GM19240 (cell line): ENCODE measurements around the gene AMN.
"Not testable (repeated sequence)": the region's sequence is repeated elsewhere in the genome, so short reads cannot be mapped to it uniquely, and the experiment has no call there.

Source experiments
- DNase-seq: peaks from one replicate; pipeline ENCODE4 v3.0.0; 2011; ENCODE audit warnings: low spot score; ENCODE audit not compliant: insufficient read length

The AMN gene

GRCh38 chr14:102922490-102923200, at the start of gene AMN:
Gene AMN (plus strand): TSS chr14:102922663. CDS start chr14:102922689, 26 bp downstream.
- DNase-seq: no peak

GRCh38 chr14:102873131-102873530, 49.3 kb upstream of the AMN start:
- DNase-seq: no peak

DNA sequence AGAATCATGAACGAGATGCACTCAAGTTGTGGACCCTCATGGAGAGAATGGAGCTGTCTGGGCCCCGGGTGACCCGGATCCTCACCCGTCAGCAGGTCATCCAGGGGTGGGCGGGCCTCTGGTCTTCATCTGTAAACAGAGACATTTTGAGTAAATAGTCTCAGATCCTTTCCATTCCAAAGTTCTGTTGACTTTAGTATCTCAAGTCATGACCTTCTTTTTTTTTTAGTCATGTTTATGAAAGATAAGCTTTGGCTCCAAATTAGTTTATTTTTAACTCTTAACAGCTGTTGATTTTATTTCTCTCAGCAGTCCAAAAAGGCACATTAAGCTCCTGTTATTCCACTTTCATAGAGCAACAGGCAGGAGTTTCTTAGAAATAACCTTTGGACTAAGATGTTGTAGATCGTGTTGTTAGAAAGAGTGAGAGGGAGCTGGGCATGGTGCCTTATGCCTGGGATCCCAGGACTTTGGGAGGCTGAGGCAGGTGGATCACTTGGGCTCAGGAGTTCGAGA, 48.9 kb upstream of the AMN start:
- no peak for DNase-seq

DNA sequence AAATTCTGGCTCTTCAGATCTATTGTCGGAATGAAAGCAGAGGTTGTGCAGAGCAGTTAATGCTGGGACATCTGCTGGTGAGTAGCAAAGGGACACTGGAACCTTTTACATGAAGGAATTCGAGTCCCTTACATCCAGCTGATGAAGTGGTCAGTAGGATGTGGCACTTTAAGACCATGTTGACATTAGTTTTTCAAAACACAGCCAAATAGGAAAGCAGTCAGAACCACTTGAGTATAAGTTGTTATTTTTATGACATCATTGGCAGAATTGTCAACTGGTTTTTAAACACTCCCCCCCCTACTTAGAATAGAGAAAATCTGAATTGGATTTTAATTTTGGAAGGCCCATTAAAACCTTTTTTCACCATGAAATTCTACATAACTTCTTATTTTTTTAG, 46.8 kb upstream of the AMN start:
- DNase-seq: no peak

DNA sequence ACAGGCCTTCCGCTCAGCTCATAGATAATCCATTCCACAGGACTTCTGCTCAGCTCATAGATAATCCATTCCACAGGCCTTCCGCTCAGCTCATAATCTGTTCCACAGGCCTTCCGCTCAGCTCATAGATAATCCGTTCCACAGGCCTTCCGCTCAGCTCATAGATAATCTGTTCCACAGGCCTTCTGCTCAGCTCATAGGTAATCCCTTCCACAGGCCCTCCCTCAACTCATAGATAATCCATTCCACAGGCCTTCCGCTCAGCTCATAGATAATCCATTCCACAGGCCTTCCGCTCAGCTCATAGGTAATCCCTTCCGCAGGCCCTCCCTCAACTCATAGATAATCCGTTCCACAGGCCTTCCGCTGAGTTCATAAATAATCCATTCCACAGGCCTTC, 45.0 kb upstream of the AMN start:
- not testable (repeated sequence) for DNase-seq

GRCh38 chr14:102878174-102878969, 44.1 kb upstream of the AMN start:
- no peak for DNase-seq

- no peak for DNase-seq
Measured at GRCh38 chr14:102878970-102879460, 43.4 kb upstream of the AMN start.

DNA sequence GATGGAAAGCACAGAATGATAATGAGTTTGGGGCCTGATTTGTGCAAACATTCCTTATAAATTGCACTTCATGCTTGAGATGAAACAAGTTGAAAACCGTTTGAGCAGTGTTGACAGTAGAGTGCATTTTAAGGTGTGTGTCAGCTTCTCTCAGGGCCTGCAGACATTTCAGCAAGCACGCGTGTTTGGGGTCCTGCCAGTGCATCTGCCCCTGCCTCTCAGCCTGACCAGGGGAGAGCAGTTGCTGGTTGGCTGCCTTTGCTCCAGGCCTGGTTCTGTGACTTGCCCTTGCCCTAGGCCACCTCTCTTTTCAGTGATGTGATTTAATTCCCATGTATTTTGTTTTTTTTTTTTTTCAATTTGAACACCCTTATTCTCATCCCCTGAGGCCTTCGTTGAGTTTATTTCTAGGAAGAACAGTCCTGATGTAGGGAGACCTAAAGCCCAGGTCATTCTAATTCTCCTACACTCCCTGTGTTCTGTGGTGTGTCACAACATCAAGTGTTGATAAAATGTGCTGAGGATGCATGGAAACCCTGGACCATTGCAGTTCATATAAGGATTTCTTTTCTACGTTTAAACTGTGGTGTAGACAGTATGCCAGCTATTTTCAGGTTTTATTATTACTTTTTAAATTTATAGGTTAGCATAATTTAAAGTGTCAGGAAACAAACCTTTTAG, 40.1 kb upstream of the AMN start:
- DNase-seq: no peak

- DNase-seq: no peak
Measured at GRCh38 chr14:102883089-102883541, 39.3 kb upstream of the AMN start.

DNA sequence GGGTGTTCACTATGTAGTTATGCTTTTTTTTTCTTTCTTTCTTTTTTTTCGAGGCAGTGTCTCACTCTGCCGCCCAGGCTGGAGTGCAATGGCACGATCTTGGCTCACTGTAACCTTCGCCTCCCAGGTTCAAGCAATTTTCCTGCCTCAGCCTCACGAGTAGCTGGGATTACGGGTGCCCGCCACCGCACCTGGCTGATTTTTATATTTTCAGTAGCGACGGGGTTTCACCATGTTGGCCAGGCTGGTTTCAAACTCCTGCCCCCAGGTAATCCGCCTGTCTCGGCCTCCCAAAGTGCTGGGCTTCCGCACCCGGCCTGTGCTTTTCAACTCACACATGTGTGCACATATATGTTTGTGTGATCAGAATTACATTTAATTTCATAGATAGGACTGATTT, 38.9 kb upstream of the AMN start:
- DNase-seq: no peak

DNA sequence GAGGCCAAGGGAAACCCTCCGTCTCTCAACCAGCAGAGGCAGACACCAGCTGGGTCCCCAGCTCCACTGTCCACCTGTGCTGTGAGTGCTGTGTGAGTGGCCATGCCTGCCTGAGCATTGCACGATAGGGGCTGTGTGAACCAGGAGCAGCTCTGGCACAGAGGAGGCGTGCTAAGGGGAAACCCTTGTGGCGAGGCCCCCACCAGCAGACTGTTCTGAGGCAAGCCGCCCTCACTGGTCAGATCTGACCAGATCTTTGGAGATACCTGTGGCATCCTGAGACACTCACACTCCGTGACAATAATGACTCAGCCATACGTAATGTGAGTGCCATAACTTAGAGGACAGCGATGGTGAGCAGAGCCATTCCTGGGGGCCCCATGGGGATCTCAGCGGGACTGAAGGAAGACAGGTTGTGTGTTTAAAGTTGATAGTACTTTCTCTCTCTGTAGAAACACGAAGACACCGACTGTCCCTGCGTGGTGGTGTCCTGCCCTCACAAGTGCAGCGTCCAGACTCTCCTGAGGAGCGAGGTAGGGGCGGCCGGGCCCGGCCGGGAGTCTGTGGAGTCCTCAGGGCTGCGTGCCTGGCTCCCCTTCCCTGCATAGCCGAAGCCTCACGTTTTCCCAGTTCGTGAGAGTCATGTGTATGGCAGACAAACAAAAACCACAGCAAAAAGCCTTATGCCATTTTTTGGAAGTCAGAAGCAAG, 36.6 kb upstream of the AMN start:
- no peak for DNase-seq

GRCh38 chr14:102888748-102889147, 33.7 kb upstream of the AMN start:
- no peak for DNase-seq

GRCh38 chr14:102889615-102890014, 32.8 kb upstream of the AMN start:
- DNase-seq: no peak

GRCh38 chr14:102891111-102891510, 31.4 kb upstream of the AMN start:
- DNase-seq: no peak

DNA sequence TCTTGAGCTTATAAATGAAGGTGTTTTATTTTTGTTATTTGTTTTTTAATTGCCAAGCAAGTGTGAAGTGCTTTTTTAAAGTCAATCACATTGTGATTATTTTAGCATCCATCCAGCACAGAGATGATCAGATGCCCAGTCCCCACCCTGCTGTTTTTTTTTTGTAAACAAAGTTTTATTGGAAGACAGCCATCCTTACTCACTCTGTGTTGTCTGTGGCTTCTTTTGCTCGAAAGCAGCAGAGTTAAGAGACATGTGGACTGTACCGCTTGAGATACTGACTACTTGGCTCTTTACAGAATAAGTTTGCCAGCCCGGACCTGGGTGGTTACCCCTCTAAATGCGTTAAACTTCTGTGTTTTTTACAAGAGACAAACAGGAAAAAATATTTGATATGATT, 30.9 kb upstream of the AMN start:
- DNase-seq: no peak

DNA sequence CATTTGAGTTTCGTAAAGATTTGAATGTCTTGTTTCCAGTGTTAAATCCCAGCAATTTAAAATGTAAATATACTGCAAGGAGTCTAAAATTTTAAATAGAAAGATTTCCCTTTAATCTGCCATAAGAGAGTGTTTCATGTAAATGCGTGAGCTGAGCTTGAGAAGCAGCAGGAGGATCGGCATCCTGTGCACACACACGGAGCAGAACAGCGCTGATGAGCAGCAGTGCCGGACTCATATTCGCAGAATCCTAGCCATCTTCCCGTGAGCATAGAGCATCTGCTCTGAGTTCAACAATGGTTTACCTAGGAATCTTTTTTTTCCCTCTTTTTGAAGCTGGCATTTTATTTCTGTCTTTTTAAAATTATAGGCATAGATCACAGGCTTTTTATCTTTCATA, 29.8 kb upstream of the AMN start:
- DNase-seq: no peak

GRCh38 chr14:102893452-102893851, 29.0 kb upstream of the AMN start:
- no peak for DNase-seq

DNA sequence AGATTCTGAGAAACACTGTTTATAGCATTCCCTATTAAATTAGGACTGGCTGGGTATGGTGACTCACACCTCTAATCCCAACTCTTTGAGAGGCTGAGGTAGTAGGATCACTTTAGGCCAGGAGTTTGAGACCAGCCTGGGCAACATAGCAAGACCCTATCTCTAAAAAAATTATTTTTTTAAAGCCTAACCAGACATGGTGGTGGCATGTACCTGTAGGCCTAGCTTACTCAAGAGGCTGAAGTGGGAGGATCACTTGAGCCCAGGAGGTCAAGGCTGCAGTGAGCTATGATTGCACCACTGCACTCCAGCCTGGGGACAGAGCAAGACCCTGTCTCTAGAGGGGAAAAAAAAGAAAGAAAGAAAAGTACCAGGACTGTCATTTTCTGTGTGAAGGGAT, 25.7 kb upstream of the AMN start:
- DNase-seq: not testable (repeated sequence)

DNA sequence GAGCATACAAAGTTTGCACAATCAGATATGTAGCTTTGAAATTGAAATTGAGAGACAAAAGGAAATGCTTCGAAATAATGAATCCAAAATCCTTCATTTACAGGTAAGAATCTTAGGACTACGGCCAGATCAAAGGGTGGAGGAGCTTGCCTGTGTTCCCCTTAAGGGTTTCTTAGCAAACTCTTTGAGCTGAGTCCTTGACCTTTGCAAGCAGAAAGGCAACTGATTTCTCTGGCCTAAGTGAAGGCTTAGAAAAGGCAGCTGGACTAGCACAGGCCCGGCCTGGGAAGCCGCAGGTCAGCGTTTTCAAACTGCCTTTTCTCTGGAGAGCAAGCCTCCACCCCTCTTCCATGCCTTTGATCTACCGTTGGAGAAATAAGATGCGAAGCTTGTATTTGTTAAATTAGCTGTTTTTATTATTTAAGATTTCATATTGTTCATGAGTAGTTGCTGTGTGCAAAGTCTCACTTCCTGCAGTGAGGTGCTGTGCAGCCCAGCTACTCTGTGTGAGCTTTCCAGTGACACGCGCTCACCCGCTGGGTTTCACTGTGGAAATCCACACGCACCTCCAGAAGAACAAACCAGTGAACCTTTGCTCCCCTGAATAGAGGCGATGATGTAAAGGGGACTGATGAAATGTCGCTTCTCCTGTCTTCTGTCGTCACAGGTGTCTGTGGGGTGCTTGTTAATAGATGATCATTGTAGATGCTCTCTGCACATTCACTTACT, 25.0 kb upstream of the AMN start:
- no peak for DNase-seq

DNA sequence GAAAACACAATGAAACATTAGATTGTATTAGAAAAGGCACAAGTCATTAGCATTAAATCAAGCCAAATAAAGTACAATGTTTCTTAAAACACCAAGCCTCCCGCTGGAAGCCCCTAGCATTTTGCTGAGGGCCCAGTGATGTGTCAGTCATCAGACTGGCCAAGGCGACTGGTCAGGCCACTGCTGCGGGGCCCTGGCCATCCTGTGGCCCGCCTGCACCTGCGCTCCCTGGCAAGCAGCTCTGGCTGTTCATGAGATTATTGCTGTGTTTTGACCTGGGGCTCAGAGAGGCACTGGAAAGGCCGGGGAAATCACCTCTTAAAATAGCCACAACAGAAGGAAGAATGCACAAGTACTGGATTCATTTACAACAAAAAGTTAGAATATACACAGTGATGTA, 24.2 kb upstream of the AMN start:
- no peak for DNase-seq
